SK-N-MC (cell line): ENCODE measurements around the gene HES6.

Experiments used
- DNase-seq: peaks from one replicate; pipeline ENCODE4 v3.0.0-alpha.2; 2011; ENCODE audit warnings: low read depth, low spot score
- H3K27ac ChIP-seq: fragments of 200-600 bp; sonication (generic); 2 replicates; pipeline ENCODE4 v1.5.1; 2016; ENCODE audit warnings: mixed run types
- H3K36me3 ChIP-seq: fragments of 200-600 bp; sonication (generic); 2 replicates; pipeline ENCODE4 v1.6.1; 2017; ENCODE audit warnings: antibody characterized with exemption, low read length, mixed read lengths; ENCODE audit not compliant: insufficient read depth
- H3K4me3 ChIP-seq: fragments of 200-600 bp; sonication (generic); 2 replicates; pipeline ENCODE4 v1.5.1; 2016
- H3K9ac ChIP-seq: fragments of 200-600 bp; sonication (generic); 2 replicates; pipeline ENCODE4 v1.8.0; 2017; ENCODE audit warnings: mixed run types, mixed read lengths; ENCODE audit not compliant: insufficient read length
- H3K9me3 ChIP-seq: fragments of 200-600 bp; sonication (generic); 2 replicates; pipeline ENCODE4 v1.6.1; 2017; ENCODE audit warnings: low read depth, mild to moderate bottlenecking, antibody characterized with exemption, low read length, moderate library complexity, mixed read lengths
- EZH2 ChIP-seq: fragments of 200-600 bp; sonication (generic); IDR thresholded peaks from one replicate; pipeline ENCODE4 v1.6.1; 2017; ENCODE audit warnings: antibody characterized with exemption
- FOXP2 ChIP-seq: optimal IDR thresholded peaks from 2 replicates; pipeline ENCODE3; 2011; ENCODE audit warnings: mild to moderate bottlenecking, moderate library complexity; ENCODE audit not compliant: insufficient read depth; ENCODE audit errors: extremely low read length, control extremely low read depth
- POLR2AphosphoS5 ChIP-seq: IDR thresholded peaks from 2 replicates; pipeline ENCODE4 v1.6.1; 2012; ENCODE audit warnings: mild to moderate bottlenecking, low read depth, low read length, borderline replicate concordance

The HES6 gene

DNA sequence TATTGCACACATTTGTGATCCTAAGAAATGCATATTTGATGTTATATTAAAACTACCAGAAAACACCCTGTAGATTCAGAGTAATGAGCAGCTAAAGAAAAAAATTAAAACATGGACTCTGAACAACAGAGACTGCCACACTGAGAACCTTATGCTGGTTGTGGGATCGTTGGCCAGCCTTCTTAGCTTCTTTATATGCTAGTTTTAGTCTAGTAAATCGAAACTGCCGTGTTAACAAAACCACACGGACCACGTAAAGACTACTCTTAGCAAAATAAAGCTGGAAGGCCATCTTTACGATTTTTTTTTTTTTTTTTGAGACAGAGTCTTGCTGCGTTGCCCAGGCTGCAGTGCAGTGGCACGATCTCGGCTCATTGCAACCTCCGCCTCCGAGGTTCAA lies 25.8 kb upstream of the HES6 start:
- TF ChIP-seq EZH2 (no peak), POLR2AphosphoS5 (no peak), FOXP2 (no peak)
- Histone ChIP-seq H3K9ac (no peak overlapping the region), H3K9me3 (no peaks in the 10 kb centered on the region), H3K36me3 (no peaks in the 10 kb centered on the region; the same call in 1 of the 2 replicates), H3K4me3 (no peak overlapping the region), H3K27ac (no peak overlapping the region)
- DNase-seq, result no peak

DNA sequence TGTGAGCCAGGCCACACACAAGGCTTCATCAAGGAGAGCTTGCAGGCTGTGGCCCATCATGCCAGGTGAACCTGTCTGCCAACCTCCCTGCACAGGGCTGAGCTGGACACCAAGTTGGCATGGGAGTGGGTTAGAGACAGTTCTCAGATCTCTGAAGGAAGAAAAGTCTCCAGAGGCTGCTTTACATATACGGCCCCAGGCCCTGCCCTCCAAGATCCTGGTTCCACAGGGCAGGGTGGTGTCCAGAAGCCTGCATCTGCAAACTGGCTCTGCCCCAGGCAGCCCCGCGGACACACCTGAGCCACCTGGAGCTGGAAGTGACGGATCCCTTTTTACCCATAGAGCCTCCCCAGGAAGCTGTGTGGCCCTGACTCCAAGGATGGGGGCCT lies 24.2 kb upstream of the HES6 start:
- Histone ChIP-seq H3K36me3 (no peaks in the 10 kb centered on the region; the same call in 1 of the 2 replicates), H3K27ac (0 out of 2 replicates have a peak overlapping the region, but pooled peaks have one; percentile 42), H3K4me3 (no peak overlapping the region), H3K9ac (no peak overlapping the region), H3K9me3 (no peaks in the 10 kb centered on the region)
- no peak for TF ChIP-seq FOXP2
- TF ChIP-seq POLR2AphosphoS5, result no peak
- TF ChIP-seq EZH2, result no peak
- DNase-seq, result no peak

DNA sequence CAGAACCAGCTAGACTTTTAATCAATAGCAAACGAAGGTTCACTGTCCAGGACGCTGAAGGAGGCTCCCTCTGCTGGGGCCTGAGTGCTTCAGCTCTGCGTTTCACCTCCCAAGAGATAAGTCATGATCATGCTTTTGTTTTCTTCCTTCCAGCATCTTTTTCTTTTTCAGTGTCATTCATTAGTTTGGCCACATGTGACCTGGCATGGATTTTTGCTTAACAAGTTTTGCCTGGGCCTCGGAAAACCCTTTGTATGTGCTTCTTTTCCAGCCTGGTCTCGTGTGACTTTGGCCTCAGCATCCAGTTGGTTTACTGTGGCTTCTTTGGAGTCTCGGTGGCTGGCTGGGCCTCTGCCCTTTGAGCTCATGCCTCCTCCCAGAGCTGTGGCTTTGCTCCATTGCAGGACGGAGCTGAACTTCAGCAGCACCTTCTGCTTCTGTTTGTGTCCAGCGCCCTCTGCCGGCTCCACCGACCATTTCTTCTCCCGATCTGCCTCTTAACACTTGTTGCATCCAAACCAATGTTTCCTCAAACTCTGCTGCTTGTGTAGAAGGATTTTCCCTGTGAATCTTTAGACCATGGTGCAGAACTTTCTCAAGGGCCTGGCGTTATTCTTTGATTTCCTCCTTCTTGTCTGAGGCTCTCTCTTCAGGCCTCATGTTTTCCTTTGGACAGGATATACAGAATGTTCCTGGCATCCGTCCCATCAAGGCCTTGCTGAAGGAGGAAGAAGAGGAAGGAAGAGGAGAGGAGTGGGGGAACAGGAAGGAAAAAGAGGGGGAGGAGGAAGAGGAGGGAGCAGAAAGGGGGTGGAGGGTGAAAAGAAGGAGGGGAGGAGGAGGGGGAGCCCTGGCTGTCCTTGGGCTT lies 23.6 kb upstream of the HES6 start:
- Histone ChIP-seq H3K9ac (no peak overlapping the region), H3K36me3 (no peaks in the 10 kb centered on the region; the same call in 1 of the 2 replicates), H3K4me3 (no peak overlapping the region), H3K27ac (0 out of 2 replicates have a peak overlapping the region, but pooled peaks have one; percentile 42), H3K9me3 (no peaks in the 10 kb centered on the region)
- TF ChIP-seq FOXP2, result no peak
- TF ChIP-seq POLR2AphosphoS5, result no peak
- TF ChIP-seq EZH2, result no peak
- DNase-seq, result peak; percentile 77

DNA sequence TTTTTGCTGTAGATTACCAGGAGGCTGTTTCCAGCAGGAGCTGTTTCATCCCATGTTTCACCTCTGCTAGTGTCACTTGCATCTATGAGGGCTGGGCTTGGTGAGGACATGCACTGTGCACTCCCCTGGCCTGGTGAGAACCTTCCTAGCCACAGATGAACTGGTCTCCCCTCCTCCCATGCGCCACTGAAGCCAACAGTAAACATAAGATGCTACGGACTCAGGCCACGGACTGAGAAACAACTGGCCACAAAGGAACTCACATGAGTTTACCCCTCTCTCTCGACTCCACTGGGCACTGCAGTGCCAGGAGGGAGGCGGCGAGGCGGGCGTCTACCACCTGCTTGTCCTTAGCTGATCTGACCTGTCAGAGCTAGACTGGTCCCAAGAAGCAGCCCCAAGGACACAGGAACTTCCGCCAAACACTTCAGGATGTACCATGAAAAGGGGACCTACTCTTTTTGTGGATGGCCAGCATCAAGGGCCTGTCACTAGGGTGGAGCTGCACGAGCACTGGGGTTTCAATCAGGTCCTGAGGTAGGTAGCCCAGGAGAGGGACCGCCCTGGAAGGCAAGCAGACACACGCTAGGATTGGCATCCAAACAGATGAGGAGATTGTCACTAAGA lies 22.8 kb upstream of the HES6 start:
- no peak overlapping the region for H3K4me3 ChIP-seq
- peaks cover 3% of the 10 kb centered on the region; the same call in 1 of the 2 replicates for H3K36me3 ChIP-seq
- DNase-seq, result no peak
- no peaks in the 10 kb centered on the region for H3K9me3 ChIP-seq
- H3K27ac ChIP-seq, result no peak overlapping the region
- H3K9ac ChIP-seq, result no peak overlapping the region
- TF ChIP-seq EZH2 (no peak), POLR2AphosphoS5 (no peak), FOXP2 (no peak)

- Histone ChIP-seq H3K9me3 (no peaks in the 10 kb centered on the region), H3K27ac (no peak overlapping the region), H3K4me3 (no peak overlapping the region), H3K9ac (no peak overlapping the region), H3K36me3 (peaks cover 3% of the 10 kb centered on the region; the same call in 1 of the 2 replicates)
- DNase-seq, result no peak
- TF ChIP-seq FOXP2 (no peak), POLR2AphosphoS5 (no peak), EZH2 (no peak)
Measured at GRCh38 chr2:238261718-238262375, 22.0 kb upstream of the HES6 start.

GRCh38 chr2:238260883-238261282 lies 21.0 kb upstream of the HES6 start:
- H3K36me3 ChIP-seq, result peaks cover 3% of the 10 kb centered on the region; the same call in 1 of the 2 replicates
- peak overlapping the region; percentile 28 for H3K4me3 ChIP-seq
- no peak for DNase-seq
- no peaks in the 10 kb centered on the region for H3K9me3 ChIP-seq
- no peak overlapping the region for H3K9ac ChIP-seq
- no peak for TF ChIP-seq FOXP2
- H3K27ac ChIP-seq, result 0 out of 2 replicates have a peak overlapping the region, but pooled peaks have one; percentile 10

- Histone ChIP-seq H3K4me3 (no peak overlapping the region), H3K9me3 (no peaks in the 10 kb centered on the region), H3K36me3 (peaks cover 7% of the 10 kb centered on the region; the same call in 1 of the 2 replicates), H3K9ac (no peak overlapping the region), H3K27ac (no peak overlapping the region)
- no peak for TF ChIP-seq FOXP2
- TF ChIP-seq EZH2, result no peak
- no peak for TF ChIP-seq POLR2AphosphoS5
- DNase-seq, result no peak
Measured at GRCh38 chr2:238259061-238260020, 19.5 kb upstream of the HES6 start.
